HK-2 (cell line): ENCODE data around the gene ADAMTS3.

ENCODE experiments used
- DNase-seq: peaks from one replicate; pipeline ENCODE4 v3.0.0-alpha.2; 2018; ENCODE audit not compliant: unreplicated experiment

The ADAMTS3 gene

DNA sequence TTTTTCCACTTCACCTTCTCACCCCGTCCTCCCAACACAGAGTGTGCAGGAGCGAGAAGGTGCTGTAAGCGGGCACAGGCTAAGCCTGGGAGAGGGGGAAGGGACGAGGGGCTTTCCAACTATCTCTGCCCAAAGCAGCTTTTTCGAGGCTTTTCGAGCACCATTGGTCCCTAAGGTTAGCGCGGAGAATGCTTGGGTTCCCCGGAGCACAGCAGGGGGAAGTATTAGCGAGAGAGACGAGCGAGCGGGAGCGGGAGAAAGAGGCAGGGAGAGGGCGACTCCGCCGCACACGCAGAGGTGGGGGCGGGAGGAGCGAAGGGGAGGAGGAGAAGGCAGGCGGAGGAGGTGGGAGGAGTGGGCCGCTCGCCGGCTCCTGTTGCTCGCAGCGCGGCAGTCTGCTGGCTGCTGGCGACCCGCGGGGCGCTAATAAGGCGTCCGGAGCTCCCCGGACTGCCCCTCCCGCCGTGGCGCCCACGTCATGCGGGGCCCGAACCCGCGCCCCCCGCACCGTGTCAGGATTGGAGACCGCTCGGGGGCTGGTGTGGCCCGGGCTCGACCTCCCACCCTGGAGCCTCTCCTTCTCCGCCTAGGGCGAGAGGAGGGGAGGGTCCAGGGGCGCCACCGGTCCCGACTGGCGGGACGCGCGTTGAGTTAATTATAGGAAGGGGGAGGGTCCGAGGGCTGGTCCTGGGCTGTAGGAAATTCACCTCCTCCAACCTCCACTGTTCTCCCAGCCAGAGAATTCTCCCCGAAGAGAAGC lies at the start of gene ADAMTS3:
TSS of gene ADAMTS3 (minus strand) at position 263 of the 760 bp plus-strand sequence. CDS start 459 bp downstream, outside the sequence.
- peak; percentile 84 for DNase-seq

DNA sequence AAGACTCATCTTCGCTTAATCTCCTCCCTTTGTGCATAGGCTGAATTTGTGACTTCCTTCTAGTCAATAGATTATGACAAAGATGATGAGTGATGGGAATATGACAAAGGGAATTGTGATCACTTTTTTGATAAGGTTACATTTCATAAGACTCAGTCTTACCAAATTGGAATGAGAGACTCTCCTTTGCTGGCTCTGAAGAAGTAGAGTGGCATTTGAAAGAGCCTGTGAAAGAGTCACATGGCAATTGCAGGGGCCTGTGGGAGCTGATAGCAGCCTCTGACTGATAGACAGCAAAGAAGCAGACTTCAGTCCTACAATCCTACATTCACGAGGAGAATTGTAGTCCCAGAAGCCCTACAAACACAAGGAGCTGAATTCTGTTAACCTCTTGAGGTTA lies 44.9 kb upstream of the ADAMTS3 start:
- DNase-seq = no peak

DNA sequence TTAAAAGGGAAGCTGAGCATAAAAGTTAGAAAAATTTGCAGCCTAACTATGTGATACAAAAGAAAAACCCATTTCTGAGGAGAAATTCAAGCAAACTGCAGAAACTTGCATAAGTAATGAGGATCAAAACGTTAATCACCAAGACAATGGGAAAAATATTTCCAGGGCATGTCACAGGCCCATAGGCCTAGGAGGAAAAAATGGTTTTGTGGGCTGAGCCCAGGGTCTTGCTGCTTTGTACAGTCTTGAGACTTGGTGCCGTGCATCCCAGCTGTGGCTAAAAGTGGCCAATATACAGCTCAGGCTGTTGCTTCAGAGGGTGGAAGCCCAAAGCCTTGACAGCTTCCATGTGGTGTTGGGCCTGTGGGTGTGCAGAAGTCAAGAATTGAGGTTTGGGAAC lies 37.7 kb upstream of the ADAMTS3 start:
- no peak for DNase-seq

DNA sequence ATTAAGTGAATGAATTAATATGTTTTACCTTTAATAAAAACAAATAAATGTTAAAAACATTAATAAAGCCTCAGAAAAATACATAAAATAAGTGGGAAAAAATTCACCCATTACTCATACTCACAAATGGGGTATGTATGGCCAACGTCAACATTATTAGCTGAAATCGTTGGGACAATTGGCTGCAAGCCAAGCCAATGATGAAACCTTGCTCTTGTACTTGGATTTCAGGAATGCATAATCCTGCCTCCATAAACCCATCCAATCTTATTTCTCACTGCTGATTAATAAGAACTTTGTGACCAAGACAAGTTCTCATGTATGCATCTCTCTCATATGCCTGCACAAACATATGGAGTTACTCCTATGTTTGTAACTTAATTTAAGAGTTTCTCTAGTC lies 35.3 kb upstream of the ADAMTS3 start:
- no peak for DNase-seq

DNA sequence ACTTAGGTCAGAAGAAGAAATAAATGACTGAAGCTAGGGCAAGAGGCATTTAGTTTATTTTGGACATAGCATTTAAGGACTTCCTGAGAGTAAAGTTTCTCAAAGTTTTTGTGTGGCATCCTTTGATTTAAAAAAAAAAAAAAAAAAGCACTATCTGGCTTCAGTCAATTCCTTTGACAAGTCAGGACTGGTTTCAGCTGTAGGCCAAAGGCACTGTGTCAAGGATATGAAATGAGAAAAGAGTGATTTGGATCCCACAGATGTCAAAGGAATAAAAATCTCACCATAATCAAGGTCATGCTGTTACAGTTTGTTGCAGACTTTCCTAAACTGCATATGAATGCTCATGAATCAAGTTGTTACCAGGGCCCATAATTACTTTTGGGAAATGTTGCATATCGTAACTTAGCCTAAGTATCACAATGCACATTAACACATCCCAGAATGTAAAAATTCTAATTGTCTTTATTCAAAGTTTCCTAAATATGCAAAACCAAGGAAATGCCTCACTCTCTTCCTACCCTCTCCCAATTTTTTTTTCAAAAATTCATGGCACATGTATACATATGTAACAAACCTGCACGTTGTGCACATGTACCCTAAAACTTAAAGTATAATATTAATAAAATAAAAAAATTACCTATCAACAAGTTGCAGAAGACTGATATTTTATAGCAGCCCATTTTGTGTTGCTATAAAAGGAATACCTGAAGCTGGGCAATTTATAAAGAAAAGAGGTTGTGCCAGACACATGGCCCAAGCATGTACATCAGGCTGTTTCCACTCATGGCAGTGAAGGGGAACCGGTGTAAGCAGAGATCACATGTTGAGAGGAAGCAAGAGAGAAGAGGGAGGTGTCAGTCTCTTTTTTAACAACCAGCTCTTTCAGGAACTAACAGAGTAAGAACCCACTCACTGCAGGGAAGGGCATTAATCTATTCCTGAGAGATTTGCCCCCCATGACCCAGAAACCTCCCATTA lies 33.7 kb upstream of the ADAMTS3 start:
- DNase-seq = no peak

DNA sequence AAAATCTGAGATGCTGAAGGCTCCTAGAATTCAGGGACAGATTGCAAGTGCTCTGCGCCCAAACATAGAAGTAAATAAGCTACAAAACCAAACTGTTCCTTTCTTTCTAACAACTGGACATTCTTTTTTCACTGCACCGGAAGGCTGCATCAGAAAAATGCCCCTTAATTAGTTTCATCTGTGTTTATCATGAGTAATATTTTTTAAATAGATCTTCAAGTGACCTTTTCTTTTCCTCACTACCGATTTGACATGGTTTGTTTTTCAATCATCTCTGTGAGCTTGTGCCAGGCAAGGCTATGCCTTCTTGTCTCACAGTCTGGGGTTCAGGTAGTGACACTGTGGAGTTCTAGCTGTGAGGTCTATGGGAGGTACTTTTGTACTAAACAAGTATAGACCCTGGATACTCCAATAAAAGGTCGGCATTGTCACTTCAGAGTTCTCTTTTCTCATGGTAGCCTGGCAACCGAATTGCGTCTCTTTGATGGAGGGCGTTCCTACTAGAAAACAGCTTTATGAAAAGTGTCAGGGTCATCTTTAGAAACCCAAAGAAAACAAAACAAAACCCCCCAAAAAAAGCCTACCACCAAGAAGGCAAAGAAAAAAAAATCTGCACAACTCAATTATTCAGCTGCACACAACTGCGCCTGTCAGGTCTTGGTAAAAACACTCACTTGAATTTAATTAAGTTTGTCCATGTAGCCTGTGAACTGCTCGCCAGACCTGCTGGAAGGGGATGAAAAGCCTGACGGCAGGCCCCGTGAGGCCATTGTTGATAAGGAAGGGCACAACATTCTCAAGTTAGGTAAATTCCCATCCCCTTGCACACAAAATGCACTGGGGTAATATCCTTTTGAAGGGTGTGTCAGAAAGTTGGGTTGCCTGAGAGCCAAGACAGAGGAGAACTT lies 22.8 kb upstream of the ADAMTS3 start:
- no peak for DNase-seq

DNA sequence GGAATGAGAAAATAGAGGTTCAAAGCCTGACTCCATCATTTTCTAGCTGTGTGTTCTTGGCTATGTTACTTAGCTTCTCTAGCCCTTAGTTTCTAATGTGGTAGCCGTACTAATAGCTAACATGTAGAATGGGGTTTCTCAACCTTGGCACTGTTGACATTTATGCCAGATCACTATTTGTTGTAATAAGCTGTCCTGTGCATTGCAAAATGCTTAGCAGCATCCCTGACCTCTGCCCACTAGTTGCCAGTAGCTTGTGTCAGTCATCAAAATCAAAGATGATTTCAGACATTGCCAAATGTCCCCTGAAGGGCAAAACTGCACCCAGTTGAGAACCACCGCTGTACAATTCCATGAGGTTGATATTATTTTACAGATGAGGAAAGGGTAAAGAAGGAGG lies 18.3 kb upstream of the ADAMTS3 start:
- no peak for DNase-seq

DNA sequence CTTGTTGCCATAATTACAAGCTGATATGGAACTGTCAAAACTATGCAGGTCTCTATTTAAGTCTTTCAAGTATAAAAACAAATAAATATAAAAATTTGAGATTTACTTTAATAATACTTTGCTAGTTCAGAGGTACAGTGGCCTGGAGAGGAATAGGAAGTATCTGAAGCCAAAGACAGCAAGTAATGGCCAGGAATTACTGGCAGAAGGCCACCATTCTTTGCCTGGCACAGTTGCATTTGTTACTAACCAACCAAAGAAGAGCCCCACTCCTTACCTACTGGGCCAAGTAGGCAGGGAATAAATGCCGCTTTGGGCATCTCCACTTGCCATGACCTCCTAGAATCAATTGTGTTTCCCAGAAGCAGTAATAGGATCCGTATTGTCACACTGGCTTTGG lies 13.8 kb upstream of the ADAMTS3 start:
- DNase-seq = no peak

DNA sequence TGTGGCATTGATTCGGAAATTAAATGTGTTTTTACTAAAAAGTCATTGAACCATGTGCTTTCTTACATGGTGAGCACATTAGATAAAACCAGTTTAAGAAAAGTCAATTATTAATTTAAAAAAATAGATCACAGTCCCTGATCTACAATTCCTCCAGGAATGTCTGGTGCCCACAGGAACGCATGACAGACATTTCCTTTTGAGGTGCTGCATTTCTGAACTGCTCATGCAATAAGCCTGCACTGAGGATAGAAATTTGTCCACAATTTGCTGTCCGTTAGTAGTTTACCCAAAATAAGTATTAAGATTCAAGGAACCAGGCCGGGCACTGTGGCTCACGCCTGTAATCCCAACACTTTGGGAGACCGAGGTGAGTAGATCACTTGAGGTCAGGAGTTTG lies 8.2 kb upstream of the ADAMTS3 start:
- DNase-seq = peak; percentile 72

DNA sequence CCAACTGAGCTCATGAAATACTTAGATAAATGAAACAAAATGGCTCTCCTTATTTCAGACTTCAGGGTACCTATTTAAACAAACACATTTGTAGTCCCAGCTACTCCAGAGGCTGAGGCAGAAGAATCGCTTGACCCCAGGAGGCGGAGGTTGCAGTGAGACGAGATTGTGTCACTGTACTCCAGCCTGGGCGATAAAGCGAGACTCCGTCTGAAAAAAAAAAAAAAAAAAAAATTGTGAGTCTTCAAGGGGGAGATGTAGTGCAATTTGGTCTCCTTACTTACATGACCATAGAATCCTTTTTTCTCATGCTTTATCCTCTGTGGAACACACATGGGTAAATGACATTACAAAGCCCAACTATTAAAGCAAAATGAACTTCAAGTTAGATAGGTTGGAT lies 2.3 kb upstream of the ADAMTS3 start:
- DNase-seq = no peak

DNA sequence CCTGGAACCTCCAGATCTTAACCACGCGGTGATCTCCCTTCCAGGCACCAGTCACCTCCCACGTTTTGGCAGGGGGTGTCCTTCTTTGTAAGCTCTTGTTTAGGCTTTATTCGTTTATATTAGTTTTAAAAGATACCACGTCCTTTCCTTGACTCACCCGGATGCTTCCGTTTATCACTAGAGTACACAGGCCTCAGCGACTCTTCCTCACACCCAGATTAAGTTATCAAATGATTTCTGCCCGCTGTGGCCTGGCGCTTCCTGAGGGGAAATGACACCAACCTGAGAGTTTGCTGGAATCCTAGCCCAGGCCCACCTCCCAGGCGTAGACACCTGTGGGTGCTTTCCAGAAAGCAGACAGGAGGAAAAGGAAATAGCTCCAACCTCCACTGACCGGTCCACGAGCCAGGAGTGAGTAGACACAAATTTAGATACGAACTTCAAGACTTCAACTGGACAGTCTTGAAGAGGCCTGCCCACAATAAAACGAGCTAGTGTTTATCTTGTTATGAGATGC lies 756 bp upstream of the ADAMTS3 start:
- peak; percentile 62 for DNase-seq

DNA sequence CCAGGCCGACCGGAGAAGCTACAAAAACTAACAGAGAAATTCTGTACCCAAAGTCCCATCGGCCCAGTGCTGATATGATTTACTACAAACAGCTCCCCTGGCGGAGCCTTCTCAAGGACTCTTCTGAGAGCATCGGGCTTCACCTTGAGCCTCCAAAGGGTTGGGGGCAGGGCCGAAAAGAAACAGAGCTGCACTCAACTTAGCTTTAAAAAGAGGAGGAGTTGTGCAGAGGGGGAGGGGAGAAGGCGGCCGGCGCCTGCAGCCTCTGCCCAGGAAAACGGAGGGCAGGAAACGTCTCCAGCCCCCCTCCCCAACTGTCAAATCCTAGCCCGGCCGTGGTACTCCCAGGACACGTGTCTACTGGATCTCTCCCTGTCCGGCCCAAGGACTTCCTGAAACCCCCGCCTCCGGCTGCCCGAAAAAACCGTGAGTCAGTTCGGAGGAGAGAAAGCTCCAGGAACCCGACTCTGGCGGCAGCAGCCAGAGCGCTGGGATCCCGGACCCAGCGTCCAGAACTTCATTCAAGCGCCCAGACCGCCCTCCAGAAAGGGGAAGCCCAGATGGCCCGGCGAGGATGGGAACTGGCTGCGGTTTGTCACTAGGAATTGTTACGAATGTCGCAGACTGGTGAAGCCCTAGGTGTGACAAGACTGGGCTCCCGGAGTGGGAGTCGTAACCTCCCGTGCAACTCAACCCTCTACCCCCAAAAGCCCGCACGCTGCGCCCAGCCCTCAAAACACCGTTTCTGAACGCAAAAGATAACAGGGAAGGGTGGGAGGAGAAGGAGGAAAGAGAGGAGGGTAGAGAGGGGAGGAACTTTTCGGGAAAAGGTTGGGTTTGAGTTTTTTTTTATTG lies 973 bp downstream of the ADAMTS3 start:
- peak; percentile 92 for DNase-seq

DNA sequence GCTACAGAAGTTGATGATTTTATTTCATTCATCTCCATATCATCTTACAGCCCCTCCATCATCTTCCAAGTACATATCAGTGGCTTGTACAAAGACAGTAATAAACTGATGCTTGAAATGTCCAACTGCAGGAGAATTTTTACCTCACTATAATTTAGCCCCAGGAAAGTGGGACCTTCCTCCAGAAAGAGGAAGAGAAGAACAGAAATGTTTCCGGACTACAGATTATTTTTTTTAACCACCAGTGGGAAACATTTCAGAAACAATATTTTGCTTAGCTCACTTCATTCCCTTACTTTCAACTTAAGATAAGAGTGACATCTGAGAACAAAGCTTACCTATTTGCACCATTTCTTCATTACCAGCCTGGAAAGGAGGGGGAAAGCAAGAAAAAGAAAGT lies 2.0 kb downstream of the ADAMTS3 start:
- no peak for DNase-seq

DNA sequence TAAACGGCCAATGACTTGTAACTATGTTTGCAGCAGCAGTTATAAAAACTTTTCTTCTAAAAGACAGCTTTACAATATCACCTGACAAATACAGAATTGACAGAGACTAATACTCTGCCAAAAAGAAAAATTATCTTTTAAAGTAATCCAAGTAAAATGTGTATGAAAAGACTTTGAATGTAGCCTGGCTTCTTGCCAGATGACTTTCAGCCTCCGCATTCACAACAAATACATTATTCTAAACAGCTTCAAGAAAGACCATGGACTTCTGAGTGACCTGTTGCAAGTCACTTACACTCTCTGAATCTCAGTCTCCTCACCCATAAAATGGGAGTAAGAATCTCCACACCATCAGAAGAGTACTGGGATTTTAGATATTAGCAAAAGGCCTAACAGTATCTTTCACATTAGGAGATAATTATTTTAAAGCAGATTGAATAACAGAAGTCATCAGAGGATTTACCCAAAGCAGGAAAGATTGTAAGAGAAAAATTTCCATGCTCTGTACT lies 2.5 kb downstream of the ADAMTS3 start:
- DNase-seq = no peak

DNA sequence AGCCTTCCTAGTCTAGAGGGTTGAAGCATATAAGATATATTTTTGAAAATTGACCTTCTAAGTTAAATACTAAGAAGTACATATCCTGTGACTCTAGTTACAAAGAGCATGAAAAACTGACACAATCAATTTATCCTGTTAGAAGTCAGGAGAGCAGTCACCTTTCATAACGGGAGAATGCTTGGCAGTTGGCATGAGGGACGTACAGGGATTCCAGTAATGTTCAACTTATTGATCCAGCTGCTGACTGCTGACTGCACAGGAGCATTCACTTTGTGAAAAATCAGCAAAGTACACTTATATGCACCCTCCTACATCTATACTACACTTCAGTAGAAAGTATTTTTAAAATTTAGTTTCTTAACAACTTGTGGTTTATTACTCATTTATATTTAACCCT lies 4.2 kb downstream of the ADAMTS3 start:
- DNase-seq = no peak

DNA sequence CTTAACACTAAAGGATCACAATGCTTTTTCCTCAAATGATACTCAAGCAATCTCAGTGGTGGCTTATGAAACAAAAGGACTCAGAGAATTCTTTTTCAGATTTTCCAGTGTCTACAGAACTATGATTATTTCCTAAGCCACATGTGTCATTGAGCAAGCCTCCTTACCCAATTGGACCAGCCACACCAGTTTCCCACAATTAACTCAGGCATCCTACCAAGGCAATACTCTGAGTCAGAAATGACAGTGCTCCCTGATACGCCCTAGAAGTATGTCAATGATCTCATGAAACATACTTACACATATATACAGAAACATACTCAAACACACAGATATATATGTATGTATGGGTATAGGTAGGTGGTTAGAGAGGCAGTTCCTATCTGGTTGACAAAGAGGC lies 4.8 kb downstream of the ADAMTS3 start:
- peak; percentile 16 for DNase-seq

DNA sequence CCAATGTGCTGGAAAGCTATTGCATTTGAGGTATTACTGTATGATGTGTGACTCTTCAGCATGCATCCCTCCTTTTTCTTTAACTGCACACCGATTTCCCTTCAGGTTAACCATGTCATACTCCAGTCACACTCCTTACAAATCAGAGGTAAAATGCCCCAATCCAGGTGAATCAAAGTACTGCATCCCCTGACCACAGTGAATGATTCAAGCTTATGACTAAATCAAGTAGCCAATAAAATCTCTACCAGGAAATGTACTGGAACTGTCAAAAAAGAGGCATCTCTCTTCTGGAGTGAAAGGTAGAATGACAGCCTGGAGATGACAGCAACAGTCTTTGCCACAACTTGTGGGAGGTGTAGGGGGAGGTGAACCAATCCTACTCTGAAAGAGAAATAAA lies 10.4 kb downstream of the ADAMTS3 start:
- no peak for DNase-seq

DNA sequence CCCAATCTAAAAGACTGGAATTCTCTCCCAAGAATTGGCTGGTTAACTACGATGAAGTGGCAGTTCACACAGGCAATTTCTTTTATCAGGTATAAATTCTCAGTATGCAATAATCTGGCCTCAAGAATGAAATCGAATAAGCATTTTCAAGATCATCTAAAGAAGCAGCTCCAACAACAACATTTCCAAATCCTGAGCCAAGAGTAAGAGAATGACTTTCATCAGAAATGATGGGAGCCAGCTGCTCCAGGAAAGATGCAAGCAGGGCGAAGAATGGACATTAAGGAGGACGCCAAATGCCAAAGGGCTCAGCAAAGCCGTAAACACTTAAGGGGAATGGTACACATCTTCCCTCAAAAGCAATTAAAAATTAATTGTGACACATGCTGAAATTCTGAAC lies 12.0 kb downstream of the ADAMTS3 start:
- no peak for DNase-seq

DNA sequence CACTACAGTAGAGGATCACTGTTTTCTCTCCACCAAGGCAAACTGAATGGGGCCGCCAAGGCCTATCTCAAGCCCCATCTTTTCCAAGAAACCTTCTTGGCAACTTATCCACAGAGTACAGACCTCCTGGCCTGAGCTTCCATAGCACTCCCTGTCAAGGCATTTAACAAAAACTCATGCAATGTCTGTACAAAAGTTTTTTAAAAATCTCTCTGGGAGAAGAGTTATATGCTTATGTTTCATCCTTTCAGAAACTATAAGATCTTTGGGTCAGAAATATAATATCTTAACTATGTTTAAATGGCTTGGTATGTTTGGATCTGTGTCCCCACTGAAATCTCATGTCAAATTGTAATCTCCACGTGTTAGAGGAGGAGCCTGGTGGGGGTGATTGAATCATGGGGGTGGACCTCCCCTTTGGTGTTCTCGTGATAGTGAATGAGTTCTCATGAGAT lies 13.6 kb downstream of the ADAMTS3 start:
- no peak for DNase-seq
